Measurements from ENCODE around the gene STK39.

GRCh38 chr2:168189835-168190569 lies 57.4 kb downstream of the STK39 start:
- TF ChIP-seq CTCF (IDR thresholded peaks at IDR 0.05; ENCODE audit: poor library complexity, severe bottlenecking) (no peak), EZH2 (IDR thresholded peaks at IDR 0.05; ENCODE audit: borderline replicate concordance, insufficient read depth, low read length, poor library complexity, severe bottlenecking) (no peak), POLR2AphosphoS5 (IDR thresholded peaks at IDR 0.05) (no peak), EP300 (conservative IDR thresholded peaks at IDR 0.05; ENCODE audit: poor library complexity, severe bottlenecking) (no peak), RAD21 (conservative IDR thresholded peaks at IDR 0.05) (no peak)
